Kidney glomerular epithelial cell (primary cell): Measurements from ENCODE around the gene CYB561.

Experiments used
- DNase-seq: peaks from one replicate; lab custom pipeline; 2025; lab: John Stamatoyannopoulos, UW

Gene CYB561

GRCh38 chr17:63451150-63451549 is 5.0 kb upstream of the CYB561 start:
- DNase-seq: no peak

GRCh38 chr17:63450551-63450950 is 4.4 kb upstream of the CYB561 start:
- no peak for DNase-seq

- DNase-seq: no peak
Measured at GRCh38 chr17:63448655-63449054, 2.5 kb upstream of the CYB561 start.

- no peak for DNase-seq
Measured at GRCh38 chr17:63447471-63448009, 1.4 kb upstream of the CYB561 start.

GRCh38 chr17:63446753-63447470 is 806 bp upstream of the CYB561 start:
- no peak for DNase-seq

- DNase-seq: no peak
Measured at GRCh38 chr17:63445571-63445953, 544 bp downstream of the CYB561 start.

- DNase-seq: no peak
Measured at GRCh38 chr17:63445065-63445464, 1.0 kb downstream of the CYB561 start.

- no peak for DNase-seq
Measured at GRCh38 chr17:63444457-63444856, 1.6 kb downstream of the CYB561 start.

- no peak for DNase-seq
Measured at GRCh38 chr17:63443053-63443452, 3.1 kb downstream of the CYB561 start.

GRCh38 chr17:63442549-63443035 is 3.5 kb downstream of the CYB561 start:
- no peak for DNase-seq

GRCh38 chr17:63442074-63442473 is 4.0 kb downstream of the CYB561 start:
- no peak for DNase-seq

- DNase-seq: no peak
Measured at GRCh38 chr17:63441654-63442053, 4.5 kb downstream of the CYB561 start.

GRCh38 chr17:63440770-63441335 is 5.3 kb downstream of the CYB561 start:
- no peak for DNase-seq

GRCh38 chr17:63440127-63440769 is 5.9 kb downstream of the CYB561 start:
- no peak for DNase-seq

- DNase-seq: no peak
Measured at GRCh38 chr17:63439687-63440086, 6.4 kb downstream of the CYB561 start.

GRCh38 chr17:63438092-63439051 is 7.7 kb downstream of the CYB561 start:
- DNase-seq: no peak

- no peak for DNase-seq
Measured at GRCh38 chr17:63437287-63438091, 8.6 kb downstream of the CYB561 start.

- no peak for DNase-seq
Measured at GRCh38 chr17:63436523-63437110, 9.5 kb downstream of the CYB561 start.

GRCh38 chr17:63435681-63436522 is 10.2 kb downstream of the CYB561 start:
- DNase-seq: no peak
